Fibroblast of skin of scalp (primary cell): ENCODE results near the gene CD300LF. TPM values are rescaled to one million over a fixed set of nuclear protein-coding genes. Genes with fewer than 3 reads are reported as not detected.
A peak's percentile ranks its signal among the peaks of the same experiment; 100 is the strongest.

Source experiments
- DNase-seq: peaks from one replicate; pipeline ENCODE4 v3.0.0-alpha.2; 2013
- polyA plus RNA-seq, 2 experiments: library from polyadenylated mRNA; unstranded; fragments of 120-200 nt; gene quantifications; one replicate each; pipeline ENCODE4 v1.2.1, GENCODE V29; 2013; ENCODE audit not compliant: insufficient read length in 2 of 2

CD300LF gene
- polyA plus RNA-seq (2013, experiment 1 of 2; ENCODE audit: insufficient read length): not detected
- not detected for polyA plus RNA-seq (2013, experiment 2 of 2; ENCODE audit: insufficient read length)

DNA sequence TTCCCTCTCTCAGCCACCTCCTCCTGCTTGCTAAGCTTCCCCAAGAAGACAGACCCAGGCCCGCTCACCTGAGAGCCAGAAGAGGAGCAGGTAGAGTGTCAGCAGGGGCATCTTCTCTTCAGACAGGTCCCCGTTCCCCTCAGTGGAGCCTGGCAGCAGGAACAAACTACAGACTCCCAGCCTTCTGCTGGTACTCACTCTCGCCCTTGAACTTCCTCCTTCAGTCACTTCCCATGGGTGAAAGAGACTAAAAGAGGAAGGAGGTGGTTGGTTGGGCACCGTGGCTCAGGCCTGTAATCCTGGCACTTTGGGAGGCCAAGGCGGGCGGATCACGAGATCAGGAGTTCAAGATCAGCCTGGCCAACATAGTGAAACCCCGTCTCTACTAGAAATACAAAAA, at the start of gene CD300LF:
Gene CD300LF, minus strand, starts transcription at position 168 of the 400 bp plus-strand sequence. Its CDS starts 57 bp downstream, at position 111.
- no peak for DNase-seq

DNA sequence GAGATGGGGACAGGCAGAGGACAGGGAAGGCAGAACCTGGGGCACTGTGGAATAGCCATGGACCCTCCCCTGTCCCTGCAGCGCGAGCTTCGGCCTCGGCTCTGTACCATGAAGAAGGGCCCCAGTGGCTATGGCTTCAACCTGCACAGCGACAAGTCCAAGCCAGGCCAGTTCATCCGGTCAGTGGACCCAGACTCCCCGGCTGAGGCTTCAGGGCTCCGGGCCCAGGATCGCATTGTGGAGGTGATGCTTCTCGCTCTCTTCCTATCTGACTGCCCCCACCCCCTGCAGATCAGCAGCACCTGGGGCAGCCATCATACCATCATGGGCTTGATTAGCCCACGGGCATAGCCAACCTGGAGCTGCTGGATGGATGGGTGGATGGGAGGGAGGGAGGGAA, 49.2 kb upstream of the CD300LF start:
- DNase-seq: no peak

DNA sequence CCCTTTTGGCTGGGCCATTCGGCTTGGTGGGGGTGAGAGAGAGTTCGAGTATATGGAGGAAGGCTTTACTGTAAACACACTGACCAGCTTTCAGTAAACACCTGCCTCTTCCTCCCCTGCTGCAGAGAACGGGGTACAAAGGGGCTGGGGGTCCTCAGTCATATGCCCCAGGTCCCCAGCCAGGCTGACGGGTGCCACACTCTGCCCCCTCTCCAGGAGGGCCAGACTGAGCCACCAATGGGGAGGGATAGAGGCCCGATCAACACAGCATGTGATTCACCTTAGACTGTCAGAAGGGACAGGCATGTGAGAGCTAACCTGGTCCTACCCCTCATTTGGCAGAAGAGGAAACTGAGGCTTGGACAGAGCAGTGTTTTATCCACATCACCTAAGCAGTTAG, 48.7 kb upstream of the CD300LF start:
- no peak for DNase-seq

DNA sequence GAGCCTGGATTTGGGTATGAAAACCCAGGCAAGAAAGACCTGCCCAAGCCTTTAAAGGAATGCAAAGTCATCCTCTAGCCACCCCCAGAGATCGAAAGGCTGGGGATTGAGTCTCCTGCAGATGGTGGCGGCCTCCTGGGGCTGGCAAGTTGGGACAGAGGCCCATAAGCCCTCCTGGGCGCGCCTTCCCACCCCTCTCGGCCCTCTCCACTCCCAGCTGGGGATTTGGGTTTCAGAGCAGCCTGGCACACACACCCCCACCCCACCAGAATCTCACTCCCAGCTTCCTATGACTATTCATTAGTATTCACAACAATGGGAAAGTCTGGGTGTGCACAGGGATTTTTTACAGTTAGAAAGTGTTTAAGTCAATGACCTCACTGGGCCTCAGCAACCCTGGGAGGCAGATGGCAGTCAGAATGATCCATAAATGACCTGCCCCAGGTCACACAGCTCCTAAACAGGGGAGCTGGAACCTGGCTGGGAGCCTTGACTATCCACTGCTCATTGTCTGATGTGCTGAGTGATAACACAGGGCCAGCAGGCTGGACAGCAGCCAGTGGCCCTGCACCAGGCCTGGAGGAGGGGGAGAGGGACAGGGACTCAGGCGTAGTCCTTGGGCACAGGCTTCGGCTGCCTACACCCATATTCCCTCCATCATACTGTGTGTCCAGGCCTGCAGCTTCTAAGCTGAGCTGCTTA, 47.8 kb upstream of the CD300LF start:
- no peak for DNase-seq

DNA sequence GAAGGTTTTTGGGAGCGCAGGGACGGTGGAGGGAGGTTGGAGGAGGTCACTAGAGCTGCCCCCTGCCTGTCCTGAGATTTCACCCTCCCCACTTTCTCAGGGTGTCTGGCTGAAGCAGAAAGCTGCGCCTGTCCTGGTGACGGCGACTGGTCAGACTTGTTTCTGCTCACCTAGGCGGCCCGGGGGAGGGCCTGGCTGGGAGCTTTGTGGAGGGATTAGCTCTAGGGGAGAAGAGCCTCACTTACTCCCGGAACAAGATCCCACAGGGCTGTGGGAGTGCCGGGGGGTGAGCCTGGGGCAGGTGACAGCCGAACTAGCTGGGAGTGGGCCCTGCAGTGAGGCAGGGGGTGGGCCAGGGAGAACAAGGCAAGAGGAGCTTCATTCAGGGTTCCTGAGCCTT, 47.2 kb upstream of the CD300LF start:
- DNase-seq: no peak

DNA sequence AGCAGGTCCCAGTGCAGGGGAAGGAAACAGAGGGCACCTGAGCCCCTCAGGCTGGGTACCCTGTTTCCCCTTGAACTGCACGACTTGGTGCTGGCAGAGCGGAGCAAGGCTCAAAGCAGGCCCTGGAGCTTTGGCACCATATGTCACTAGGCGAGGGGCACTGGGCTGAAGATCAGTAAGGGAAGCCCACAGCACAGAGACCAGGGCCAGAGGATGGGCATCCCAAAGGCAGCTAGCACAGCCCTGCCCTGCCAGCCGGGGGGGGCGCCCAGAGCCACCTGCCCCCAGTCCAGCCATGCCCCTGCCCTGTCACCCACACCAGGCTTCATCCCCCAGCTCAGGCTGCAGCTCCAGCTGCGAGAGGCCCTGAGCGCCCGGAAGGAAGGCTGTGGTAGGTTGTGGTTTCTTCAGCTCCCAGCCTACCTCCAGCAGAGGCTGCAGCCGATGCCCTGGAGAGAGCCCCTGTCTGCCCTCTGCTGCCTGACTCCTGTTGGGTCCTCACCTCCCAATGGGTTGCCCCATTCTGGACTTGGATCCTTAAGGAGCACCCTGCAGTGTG, 46.6 kb upstream of the CD300LF start:
- no peak for DNase-seq

DNA sequence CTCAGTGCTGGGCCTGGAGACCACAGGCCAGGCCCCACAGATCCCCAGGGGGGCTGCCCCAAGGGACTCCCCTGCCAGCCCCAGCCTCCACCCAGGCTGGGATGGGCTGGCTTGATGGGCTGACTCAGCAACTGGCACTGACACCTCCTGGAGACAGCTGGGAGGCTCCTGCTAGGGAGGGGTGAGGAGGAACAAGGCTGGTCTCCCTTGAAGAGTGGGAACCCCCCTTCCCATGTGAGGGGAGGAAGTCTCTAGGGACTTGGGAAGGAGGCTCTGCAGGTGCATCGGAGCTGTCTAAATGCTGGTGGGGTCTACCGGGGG, 46.1 kb upstream of the CD300LF start:
- peak; percentile 31 for DNase-seq

DNA sequence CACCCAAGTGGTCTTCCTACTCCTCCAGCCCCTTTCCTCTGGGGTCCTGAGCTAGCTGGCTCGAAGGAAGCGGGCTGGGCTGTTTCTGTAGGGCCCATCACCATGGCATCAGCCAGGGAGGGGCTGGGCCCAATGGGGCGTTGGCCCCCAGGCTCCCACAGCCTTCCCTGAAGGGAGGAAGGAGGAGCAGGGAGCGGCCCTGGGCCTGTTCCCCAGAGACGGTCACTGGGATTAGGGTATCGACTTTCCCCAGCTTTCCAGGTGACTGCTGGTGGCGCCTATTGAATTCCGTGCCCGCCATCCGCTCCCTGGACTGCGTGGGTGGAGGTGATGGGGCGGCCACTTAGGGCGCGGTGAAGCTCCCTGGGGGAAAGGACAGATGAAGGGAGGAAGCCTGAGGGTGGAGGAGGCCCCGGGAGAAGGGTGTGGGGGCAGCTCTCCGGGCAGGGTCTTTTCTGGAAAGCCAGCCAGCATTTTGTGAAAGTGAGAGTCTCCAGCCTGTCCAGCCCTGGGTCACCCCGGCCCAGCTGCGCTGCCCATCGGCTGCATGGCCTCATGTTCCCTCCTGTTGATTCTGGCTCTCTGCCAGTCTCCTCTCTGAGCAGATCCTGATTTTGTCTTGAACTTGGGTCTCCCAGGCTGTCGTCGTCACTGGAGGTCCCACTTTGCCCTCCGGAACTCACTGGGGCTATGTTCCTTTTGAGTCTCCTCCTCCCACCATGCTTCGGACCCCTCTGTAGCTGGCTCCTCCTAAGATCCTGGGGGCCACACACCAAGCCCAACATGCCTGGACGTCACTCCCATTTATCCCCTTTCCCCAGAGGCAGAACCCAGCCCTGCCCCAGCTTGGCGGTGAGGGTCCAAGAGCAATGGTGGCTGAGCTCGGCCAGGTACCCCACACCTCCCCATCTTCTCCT, 45.5 kb upstream of the CD300LF start:
- no peak for DNase-seq

DNA sequence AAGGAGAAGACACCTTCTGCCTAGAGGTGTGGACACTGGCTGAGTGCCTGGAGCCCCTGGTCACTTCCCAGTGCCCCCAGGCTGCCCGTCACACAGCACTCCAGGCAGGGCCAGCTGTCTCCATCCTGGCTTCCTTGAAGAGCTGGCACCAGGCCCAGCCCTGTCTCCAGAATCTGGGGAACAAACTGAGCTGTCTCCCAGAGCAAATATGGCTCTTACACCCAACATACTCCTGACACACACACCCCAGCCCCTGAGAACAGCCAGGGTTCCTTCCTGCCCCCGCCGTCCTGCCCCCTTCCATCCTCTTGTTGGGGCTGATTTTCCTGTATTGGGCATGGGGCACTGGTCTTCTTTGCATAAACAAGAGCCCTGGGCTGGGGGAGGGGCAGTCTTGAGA, 44.8 kb upstream of the CD300LF start:
- DNase-seq: no peak

DNA sequence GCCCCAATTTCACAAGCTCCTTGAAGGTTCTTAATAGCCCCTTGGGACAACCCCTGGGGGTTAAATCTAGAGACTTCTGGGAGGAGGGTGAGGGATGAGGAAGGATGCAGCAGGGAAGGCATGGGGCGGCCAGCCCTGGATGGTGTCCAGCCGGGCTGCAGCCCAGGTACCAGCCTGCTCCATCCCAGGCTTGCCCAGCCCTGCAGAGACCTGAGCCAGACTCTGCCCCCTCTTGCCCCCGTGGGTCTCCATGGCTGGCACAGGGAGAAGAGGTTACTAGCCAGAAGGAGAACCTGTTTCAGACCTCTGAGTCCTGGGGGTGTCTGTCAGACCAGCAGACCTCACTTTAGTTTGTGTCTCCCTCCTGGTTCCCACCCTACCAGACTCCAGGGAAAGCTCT, 44.2 kb upstream of the CD300LF start:
- no peak for DNase-seq

DNA sequence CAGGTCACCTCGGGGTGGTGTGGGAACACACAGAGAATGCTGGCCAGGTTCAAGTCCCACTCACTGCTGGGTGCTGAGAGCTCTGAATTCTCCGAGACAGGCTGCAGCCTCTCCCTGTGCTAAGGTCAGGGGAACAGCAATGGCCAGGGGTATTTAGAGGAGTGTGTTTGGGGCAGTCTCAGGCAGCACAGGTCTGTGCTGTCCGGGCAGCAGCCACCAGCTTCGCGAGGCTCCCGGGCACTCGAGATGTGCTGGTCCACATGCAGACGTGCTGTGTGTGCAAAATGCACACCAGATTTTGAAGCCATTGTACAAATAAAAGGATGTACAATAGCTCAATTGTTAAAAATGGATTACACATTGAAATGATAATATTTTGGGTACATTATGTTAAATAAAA, 42.8 kb upstream of the CD300LF start:
- DNase-seq: no peak

DNA sequence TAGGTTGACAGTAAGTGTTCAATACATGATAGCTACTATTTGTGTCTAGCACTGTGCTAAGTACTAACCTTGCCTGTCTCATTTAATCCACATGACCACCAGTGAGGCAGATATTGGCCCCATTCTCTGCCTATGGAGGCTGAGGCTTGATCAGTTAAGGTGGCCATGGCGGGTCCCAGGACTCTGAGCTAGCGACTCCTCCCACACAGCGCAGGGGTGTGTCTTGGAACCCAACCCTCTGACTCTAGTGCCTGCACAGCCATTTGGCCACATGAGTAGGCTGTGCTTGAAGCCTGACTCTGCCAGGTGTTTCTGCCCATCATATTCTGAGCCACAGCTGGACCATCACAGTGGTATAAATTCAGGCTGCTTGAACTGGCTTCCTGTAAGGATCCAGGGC, 42.1 kb upstream of the CD300LF start:
- no peak for DNase-seq

DNA sequence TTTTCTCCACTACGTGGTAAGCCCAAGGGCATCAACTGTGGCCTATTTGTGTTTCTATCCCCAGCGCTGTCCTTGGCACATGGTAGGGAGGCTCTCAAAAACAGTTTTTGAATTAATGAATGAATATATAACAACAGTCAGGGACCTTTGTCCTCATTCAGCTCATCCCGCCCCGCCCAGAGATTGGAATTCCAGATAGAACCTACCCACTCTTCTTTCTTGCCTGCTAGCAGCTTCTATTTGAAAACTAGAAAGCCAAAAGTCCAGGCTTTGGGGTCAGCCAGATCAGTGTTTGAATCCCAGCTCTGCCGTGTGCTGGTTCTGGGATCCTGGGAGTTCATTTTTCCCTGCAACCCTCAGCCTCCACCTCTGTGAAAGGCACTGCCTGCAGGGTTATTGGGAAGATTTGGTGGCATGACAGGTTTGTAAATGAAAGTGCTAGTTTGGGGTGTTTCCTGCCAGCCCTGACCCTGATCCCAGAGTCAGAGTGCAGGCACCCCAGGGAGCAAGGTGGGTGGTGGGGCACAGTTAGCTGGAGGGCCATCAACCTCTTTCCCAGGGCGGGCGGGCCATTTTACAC, 40.2 kb upstream of the CD300LF start:
- DNase-seq: no peak

DNA sequence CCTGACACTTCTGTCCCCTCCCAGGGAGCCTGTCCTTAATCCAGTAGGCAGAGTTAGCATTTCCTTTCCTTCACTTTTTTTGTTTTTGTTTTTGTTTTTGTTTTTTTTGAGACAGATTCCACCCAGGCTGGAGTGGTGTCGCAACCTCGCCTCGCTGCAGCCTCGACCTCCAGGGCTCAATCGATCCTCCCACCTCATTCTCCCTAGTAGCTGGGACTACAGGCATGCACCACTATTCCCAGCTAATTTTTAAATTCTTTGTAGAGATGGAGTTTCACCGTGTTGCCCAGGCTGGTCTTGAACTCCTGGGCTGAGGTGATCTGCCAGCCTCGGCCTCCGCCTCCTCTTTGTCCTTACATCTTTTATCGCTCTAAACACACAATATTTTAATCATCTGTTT, 39.7 kb upstream of the CD300LF start:
- no peak for DNase-seq

DNA sequence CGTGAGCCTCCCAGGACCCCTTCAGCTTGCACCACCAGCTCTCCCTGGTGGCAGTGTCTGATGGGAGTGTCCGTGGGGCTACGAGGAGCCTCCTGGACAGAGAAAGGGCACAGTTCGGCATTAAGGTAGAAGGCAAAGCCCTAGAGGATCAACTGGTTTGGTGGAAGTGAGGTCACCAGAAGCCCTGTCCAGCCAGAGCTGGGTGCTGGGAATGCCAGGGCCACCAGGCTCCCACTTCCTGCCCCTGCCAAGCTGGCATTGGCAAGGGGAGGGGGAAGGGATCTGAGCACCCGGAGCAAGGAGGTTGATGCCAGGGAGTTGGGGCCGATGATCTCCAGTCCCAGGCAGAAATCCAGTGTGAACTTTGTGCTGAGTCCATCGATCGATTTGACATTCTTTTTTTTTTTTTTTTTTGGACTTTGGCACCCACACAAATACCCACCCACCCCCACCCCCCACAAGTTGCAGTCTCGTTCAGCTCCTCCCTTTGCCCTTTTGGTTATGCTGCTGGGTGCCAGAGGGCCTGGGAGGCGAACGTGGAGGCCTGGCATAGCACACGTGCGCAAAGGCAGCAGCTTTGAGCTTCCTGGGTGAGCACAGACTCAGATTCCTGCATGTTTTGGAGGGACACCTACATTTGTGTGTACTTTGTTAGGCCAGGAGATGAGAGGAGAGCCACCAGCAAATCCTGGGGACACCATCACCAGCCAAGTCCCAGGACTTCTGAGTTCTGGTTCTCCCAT, 37.8 kb upstream of the CD300LF start:
- DNase-seq: no peak

DNA sequence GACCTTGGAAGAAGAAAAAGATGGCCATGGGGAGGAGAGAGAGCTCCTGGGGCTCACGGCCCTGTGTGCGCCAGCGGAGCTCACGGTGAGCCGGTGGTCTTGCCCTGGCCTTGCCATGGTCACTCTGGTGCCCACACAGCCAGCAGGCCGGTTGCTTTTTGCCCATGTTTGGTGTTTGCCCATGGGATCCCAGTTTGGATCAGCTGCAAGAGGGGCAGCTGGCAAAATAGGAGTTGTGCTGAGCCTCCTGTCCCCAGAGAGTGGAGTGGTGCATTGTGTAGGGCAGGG, 37.3 kb upstream of the CD300LF start:
- DNase-seq: no peak

DNA sequence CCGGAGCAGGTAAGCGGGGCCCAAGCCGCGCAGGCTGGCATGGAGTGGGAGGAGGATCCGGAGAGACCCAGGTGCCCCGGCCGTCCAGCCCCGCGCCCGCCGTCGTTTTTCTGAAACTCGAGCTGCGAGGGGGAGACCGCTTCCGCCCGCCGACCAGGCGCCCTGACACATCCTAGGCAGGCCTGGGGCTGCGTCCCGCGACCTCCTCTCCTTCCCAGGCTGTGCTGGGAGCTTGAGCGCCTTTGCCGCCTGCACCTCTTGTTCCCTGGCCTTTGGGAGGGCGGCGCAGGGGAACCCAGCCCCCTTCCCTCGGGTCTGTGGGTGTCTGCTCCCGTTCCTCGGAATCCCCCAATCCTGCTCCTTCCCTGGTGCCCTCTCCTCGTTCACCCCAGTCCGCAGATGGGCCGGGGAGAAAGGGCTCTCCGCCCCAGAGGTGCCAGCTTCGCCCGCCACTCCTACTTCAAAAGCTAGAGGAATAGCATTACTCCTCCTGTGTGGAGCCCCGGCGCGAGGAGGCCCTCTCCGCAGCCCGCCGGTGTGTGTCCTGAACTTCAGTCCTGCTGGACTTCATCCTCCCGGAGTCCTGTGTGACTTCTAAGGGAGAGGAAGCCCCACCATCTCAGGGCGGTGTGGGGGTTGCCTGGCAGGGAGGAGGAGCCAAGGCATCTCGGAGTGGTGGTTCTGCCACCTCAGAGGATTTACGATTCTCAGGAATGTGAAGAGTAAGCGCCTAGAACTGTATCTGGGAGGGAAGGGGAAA, 36.7 kb upstream of the CD300LF start:
- DNase-seq: no peak

DNA sequence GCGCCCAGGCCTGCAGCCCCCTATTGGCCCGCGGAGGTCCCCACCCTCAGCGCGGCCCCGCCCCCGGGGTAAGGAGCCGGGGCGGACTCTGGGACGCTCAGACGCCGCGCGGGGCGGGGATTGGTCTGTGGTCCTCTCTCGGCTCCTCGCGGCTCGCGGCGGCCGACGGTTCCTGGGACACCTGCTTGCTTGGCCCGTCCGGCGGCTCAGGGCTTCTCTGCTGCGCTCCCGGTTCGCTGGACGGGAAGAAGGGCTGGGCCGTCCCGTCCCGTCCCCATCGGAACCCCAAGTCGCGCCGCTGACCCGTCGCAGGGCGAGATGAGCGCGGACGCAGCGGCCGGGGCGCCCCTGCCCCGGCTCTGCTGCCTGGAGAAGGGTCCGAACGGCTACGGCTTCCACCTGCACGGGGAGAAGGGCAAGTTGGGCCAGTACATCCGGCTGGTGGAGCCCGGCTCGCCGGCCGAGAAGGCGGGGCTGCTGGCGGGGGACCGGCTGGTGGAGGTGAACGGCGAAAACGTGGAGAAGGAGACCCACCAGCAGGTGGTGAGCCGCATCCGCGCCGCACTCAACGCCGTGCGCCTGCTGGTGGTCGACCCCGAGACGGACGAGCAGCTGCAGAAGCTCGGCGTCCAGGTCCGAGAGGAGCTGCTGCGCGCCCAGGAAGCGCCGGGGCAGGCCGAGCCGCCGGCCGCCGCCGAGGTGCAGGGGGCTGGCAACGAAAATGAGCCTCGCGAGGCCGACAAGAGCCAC, 36.0 kb upstream of the CD300LF start, which contains the start of gene NHERF1:
Gene NHERF1, plus strand, starts transcription at position 100 of the 750 bp plus-strand sequence. Its CDS starts 219 bp downstream, at position 319.
- DNase-seq: peak; percentile 91

DNA sequence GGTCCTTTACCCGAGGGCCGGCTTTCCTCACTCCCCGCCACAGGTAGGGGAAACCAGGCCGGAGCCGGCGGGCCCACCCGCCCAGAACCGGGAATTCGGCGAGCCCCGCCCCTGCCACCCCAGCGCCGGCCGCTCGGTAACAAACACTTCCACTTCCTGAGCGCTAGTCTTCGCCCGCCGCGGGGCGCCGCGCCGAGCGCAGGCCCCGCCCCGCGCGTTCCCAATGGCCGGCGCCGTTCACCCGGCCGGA, 35.5 kb upstream of the CD300LF start:
- DNase-seq: no peak

DNA sequence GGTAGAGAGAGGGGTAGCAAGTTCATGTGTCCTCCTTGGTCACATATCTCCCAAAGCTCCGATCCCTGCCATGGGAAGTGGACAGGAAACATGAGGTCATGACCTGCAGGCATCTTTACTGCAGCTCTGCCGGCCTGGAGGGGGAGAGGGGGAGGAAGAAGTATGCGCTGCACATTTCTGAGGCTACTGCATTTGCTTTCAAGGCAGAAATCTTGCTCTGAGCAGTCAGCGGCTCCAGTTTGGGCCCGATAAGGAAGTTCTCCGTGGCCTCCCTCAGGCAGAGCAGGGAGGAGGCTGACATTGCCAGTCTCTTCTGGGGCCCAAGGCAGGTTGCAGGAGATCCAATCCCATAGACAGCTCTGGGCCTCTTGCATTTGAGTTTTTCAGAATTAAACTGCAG, 34.2 kb upstream of the CD300LF start:
- no peak for DNase-seq

DNA sequence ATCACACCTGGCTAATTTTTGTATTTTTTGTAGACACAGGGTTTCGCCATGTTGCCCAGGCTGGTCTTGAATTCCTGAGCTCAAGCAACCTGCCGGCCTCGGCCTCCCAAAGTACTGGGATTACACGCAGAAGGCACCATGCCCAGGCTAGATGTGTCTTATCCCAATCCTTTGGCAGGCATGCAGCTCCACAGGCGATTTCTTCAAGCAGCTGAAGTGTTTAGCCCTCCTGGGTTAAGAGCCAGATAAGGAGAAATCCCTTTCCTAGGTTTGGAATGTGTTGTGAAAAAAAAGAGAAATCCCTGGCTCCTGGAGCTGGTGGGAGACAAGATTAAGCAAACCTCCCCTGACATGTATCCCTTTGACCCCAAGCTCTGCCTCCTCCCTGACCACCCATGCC, 33.7 kb upstream of the CD300LF start:
- no peak for DNase-seq
